HG03039 (cell line): ENCODE results near the gene FCN1.

Experiments
- ATAC-seq: cut with Tn5 transposase; IDR thresholded peaks from one replicate; pipeline ENCODE4 v1.9.1; 2021; ENCODE audit warnings: mild to moderate bottlenecking, moderate library complexity; ENCODE audit not compliant: unreplicated experiment

The FCN1 gene

DNA sequence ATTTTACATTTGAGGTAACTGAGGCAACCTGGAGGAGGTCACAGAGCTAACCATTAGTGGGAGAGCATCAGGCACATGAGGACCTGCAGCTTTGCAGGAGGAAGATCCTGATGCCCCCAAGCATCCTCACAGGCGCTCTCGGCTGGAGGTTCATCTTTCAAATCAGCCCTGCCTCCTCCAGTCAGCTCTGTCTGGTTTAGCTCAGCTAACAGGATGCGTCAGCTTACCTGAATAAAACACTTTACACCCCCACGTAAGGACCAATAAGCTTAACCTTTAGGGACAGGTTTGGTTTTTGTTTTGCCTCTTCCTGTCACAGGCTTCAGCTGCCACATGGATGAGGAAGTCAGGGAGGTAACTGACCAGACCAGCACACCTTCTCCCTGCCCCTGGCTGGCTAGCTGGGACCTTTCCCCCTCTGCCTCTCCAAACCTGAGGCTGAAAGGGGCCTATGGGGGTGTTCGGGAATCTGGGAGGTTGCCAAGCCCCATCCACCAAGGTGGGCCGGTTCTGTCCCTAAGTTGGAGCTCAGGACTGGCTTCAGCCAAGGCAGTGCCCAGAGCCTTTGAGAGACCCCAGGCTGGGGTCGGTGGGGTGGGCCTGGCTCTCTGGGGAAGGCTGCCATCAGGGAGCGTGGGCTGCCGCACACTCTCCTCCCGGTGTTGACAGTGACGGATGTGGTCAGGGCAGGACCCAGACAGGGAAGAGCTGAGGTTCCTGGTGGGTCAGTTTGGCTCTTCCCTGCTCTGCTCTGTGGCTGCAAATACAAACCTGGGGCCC, 20.0 kb upstream of the FCN1 start:
- ATAC-seq: no peak

- ATAC-seq: no peak
Measured at GRCh38 chr9:134937164-134937555, 19.4 kb upstream of the FCN1 start.

GRCh38 chr9:134936346-134937163, 18.8 kb upstream of the FCN1 start:
- ATAC-seq: no peak

- ATAC-seq: no peak
Measured at GRCh38 chr9:134935701-134936345, 18.1 kb upstream of the FCN1 start.

DNA sequence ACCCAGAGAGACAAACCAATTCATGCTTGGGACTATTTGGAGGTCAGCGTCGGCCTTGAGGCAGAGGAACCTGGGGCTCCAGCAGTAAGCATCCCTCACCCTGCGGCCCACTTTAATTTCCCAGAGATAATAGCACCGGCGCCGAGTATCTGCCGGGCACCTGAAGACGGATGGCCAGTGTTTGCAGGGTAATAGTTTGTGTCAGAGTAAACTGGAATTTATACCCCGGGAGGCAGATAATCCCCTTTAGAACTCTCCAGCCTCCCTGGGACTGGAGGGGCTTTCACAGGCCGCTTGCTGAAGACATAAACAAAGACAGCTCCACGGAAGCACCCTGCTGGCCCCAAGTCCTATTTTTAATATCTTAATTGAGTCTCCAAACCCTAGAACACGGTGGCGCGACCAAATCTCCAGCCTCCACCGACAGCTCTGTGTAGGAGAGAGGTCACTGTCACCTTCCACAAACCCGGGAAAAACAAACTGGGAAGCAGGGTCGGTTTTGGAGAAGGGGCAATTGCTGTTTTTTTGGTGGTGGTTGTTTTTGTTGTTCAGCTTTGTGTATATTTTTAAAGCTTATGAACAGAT, 17.4 kb upstream of the FCN1 start:
- ATAC-seq: no peak

GRCh38 chr9:134933076-134933659, 15.5 kb upstream of the FCN1 start:
- no peak for ATAC-seq

GRCh38 chr9:134932606-134933005, 14.9 kb upstream of the FCN1 start:
- ATAC-seq: no peak

- ATAC-seq: no peak
Measured at GRCh38 chr9:134932171-134932570, 14.5 kb upstream of the FCN1 start.

DNA sequence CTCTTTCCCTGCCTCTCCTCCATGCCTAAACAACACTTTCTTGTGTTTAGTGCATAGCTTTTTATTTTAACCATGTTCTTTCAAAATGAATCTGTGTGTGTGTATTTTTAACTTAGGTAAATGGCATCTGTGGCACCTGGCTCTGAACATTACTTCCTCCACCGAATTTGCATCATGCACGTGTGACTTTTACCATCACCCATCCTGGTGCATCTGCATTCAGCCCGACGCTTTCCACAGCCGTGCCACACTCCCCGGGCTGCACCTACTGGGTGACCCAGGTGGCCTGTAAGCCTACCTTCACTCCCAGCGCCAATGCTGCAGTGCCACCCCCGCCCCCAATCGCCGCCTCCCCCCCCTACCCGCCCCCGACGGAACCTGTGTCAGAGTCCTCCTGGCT, 12.7 kb upstream of the FCN1 start:
- ATAC-seq: no peak

- ATAC-seq: no peak
Measured at GRCh38 chr9:134929193-134930158, 11.8 kb upstream of the FCN1 start.

DNA sequence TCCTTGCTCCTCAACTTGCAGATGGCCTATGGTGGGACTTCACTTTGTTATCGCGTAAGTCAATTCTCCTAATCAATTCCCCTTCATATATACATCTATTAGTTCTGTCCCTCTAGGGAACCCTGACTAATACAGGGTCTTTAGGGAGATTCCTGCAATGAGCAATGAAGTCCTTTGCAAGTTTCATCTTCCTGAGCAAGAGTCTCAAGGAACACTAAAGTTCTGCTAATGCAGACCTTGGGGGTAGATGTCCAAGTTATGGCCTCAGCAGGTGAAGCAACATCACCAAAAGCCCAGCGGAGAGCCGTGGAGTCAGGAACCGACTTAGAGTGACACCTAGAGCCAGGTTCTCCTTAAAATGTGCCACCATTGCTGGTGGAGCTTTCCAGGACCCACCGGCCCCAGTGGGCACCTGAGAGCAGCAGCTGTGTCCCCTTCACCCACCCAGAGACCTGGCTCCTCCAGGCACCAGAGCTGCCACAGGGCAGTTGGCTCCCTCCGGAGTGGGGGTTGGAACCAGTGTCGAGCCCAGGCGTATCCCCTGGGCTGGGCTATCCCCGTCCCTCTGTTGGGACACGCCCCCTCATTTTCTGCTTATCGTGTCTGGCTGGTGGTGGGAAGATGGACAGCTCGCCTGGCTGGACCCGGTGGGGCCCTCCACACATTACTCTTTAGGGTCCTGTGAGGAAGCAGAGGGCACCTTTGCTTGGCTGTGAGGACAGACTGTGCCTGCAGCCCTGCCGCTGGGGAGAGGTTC, 10.9 kb upstream of the FCN1 start:
- ATAC-seq: no peak

GRCh38 chr9:134925011-134925511, 7.3 kb upstream of the FCN1 start:
- no peak for ATAC-seq

DNA sequence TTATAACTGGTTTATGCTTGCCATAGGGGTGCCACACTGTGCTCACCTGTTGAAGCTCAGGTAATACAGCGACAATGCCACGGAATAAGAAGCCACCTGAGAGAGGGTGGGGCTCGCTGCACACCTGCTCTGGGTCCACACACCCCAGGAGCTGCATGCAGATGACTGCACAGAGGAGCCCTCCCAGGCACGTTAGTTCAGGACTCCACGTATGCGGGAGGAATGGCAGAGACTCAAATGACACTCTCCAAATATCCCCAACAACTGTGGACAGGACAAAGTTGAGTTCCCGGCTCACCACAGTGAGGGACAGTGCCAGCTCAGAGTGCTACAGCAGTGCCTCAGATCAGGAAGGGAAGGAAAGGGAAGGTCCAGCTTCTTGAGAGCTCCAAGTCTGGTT, 5.8 kb upstream of the FCN1 start:
- ATAC-seq: no peak

- ATAC-seq: no peak
Measured at GRCh38 chr9:134922932-134923240, 5.2 kb upstream of the FCN1 start.

DNA sequence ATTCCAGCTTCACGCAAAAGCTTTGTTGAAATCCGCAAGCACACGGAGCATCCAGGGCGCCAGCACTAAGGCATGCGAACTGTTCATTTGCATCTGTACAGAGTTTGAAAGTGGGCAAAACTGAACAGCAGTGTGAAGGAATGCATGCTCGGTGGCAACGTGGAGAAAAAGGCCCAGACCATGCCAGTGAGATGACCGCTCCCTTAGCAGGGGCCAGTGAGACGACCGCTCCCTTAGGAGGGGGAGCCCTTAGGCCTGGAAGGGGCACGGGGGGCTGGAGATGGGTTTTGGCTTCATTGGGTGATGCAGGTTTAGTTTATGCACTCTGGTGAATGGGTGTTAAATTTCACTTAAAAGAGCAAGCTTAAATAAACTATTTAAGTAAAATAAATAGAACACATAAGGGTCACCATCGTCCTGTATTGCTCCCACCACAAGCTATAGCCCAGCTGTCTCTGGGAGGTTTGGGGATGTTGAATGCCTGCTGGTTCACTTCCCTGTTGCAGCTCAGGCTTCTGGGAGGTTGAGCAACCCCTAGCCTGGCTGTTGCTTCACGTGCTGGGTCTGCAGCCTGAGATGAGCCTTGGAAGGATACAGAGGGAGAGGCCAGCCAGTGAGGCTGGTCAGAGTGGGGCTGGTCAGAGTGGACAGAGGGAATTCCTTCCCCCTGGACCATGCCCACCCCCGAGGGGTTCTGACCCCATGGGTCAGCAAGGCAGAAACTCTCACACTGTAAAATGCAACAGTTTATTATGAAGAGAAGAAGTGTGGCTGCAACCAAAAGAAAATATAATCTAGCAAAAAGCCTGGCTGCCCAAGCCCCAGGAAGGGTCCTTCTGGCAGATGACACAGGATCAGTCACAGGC, 4.6 kb upstream of the FCN1 start:
- no peak for ATAC-seq

DNA sequence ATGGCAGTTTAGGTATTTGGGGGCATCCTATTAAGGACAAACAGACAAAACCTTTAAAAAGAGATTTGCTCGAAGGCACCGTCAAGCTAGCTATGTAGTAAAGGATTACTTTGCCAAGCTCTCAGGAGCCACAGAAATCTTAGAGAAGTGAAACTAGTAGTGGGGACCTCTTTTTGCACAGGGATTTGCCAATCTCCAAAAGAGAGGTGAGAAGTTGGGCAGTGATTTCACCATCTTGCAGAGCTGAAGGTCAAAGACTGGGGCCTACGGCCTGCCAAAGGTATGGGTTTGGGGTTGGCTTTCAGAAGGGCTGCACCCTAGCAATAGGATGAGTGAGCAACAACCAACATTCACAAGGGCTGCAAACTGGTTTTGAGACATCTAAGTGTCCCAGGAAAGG, 1.6 kb upstream of the FCN1 start:
- no peak for ATAC-seq

DNA sequence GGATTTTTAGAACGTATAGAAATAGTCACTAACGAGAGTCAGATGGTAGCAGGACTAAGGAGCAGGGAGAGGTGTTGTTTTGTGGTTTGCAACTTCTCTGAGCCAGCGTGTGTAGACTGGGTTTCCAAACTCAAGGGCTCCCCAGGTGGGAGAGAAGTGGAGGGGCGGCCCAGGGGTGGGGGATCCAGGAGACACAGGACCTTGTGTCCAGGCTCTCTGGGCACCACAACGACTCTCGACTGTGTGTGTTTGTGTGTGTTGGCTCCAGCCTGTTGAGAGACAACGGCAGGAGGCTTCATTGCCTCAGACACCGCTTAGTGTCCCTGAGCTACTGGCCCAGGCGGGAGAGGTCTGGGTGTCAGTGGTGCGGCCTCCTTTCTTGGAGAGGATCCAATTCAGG, 934 bp upstream of the FCN1 start:
- no peak for ATAC-seq

- ATAC-seq: no peak
Measured at GRCh38 chr9:134916161-134916665, 1.5 kb downstream of the FCN1 start.
